K562 (cell line): ENCODE data around the gene LTO1. TPM values are rescaled to one million over a fixed set of nuclear protein-coding genes. Genes with fewer than 3 reads are reported as not detected.

Experiments
- ATAC-seq: fragments of 200-7000 bp; cut with Tn5 transposase; 3 replicates; pipeline ENCODE4 v1.9.1; 2020; ENCODE audit warnings: moderate library complexity
- BruUV-seq: library from RNA; stranded (reverse); fragments of 400-500 nt; replicated peaks from 2 replicates; lab custom pipeline; 2021; lab: Mats Ljungman, UMichigan
- CTCF ChIA-PET: fragments of 300-600 bp; formaldehyde crosslinking; extraction: SDS; loops from one replicate; lab custom pipeline; 2021; ENCODE audit warnings: low intra/inter-chr PET ratio; lab: Yijun Ruan, JAX
- POLR2A ChIA-PET: fragments of 300-600, 350-650 bp; sonication (Branson Sonifier 250); formaldehyde crosslinking; extraction: SDS; loops from one replicate; lab custom pipeline; 2021; ENCODE audit warnings: antibody characterized with exemption, inconsistent platforms; lab: Yijun Ruan, JAX
- DNase-seq, 4 experiments: peaks; one replicate each; pipeline versions ENCODE4 v3.0.0 to v3.0.0-alpha.2; 2011 to 2018; ENCODE audit warnings: low spot score in 3 of 4, mixed read lengths in 3 of 4; ENCODE audit errors: extremely low read depth in 1 of 4
- FAIRE-seq: peaks from 2 replicates; lab custom pipeline; 2011; peaks lifted over from hg19 to GRCh38; lab: Jason Lieb, UNC
- H2AFZ ChIP-seq: 2 replicates; pipeline ENCODE4 v1.6.0; 2011; ENCODE audit warnings: low read depth, low read length, control low read depth, inconsistent platforms
- H3K27ac ChIP-seq: fragments of 200-600 bp; 3 replicates; pipeline ENCODE4 v1.8.0; 2011; ENCODE audit warnings: low read depth, mild to moderate bottlenecking, control low read depth, inconsistent platforms, low read length, moderate library complexity, mixed read lengths; ENCODE audit errors: extremely low read depth
- H3K27me3 ChIP-seq, 2 experiments: fragments of 300-600 bp in 1 of 2; 2 replicates in 1 of 2; 3 replicates in 1 of 2; pipeline versions ENCODE4 v1.6.0 to v1.8.0; 2011; ENCODE audit warnings: inconsistent platforms in 2 of 2, low read length in 2 of 2, mild to moderate bottlenecking in 1 of 2, mixed read lengths in 1 of 2, moderate library complexity in 1 of 2; ENCODE audit not compliant: control insufficient read depth in 2 of 2, insufficient read depth in 2 of 2
- H3K36me3 ChIP-seq: fragments of 300-600 bp; 3 replicates; pipeline ENCODE4 v1.8.0; 2011; ENCODE audit warnings: mild to moderate bottlenecking, low read length, inconsistent platforms; ENCODE audit not compliant: control insufficient read depth, insufficient read depth
- H3K4me1 ChIP-seq, 2 experiments: fragments of 200-600 bp in 1 of 2; replicated peaks in 1 of 2; 2 replicates in 1 of 2; 3 replicates in 1 of 2; pipeline versions ENCODE4 v1.5.1 to v1.8.0; 2011; ENCODE audit warnings: inconsistent platforms in 2 of 2, low read length in 2 of 2, mild to moderate bottlenecking in 1 of 2, mixed read lengths in 1 of 2, moderate library complexity in 1 of 2; ENCODE audit not compliant: control insufficient read depth in 2 of 2, insufficient read depth in 2 of 2
- H3K4me2 ChIP-seq: 2 replicates; pipeline ENCODE4 v1.6.1; 2011; ENCODE audit warnings: low read length, control low read depth, inconsistent platforms, mixed read lengths; ENCODE audit not compliant: insufficient read depth
- H3K4me3 ChIP-seq: fragments of 200-600 bp; sonication (generic), shearing (Covaris generic); 2 replicates; pipeline ENCODE4 v1.5.1; 2016; ENCODE audit warnings: control low read depth, inconsistent platforms
- H3K79me2 ChIP-seq: fragments of 200-600 bp; 3 replicates; pipeline ENCODE4 v1.8.0; 2011; ENCODE audit warnings: low read length, inconsistent platforms; ENCODE audit not compliant: control insufficient read depth, insufficient read depth
- H3K9ac ChIP-seq, 2 experiments: 2 replicates each; pipeline versions ENCODE4 v1.6.0 to v1.6.1; 2011; ENCODE audit warnings: low read depth in 2 of 2, low read length in 2 of 2, control low read depth in 1 of 2, inconsistent platforms in 1 of 2, mild to moderate bottlenecking in 1 of 2, mixed read lengths in 1 of 2; ENCODE audit not compliant: insufficient read depth in 1 of 2
- H3K9me1 ChIP-seq: one replicate; pipeline ENCODE4 v1.6.0; 2011; ENCODE audit warnings: inconsistent platforms, mild to moderate bottlenecking, low read length, moderate library complexity; ENCODE audit not compliant: control insufficient read depth, insufficient read depth
- H3K9me3 ChIP-seq: replicated peaks from 2 replicates; pipeline ENCODE4 v1.5.1; 2011; ENCODE audit warnings: low read depth, low read length, inconsistent platforms; ENCODE audit not compliant: control insufficient read depth, insufficient read depth
- H4K20me1 ChIP-seq: replicated peaks from 2 replicates; pipeline ENCODE4 v1.6.1; 2011; ENCODE audit warnings: low read length, inconsistent platforms, mixed read lengths; ENCODE audit not compliant: control insufficient read depth, insufficient read depth
- CREM ChIP-seq: IDR thresholded peaks from 2 replicates; pipeline ENCODE4 v1.6.1; 2014; ENCODE audit warnings: antibody characterized with exemption, low read depth
- GABPB1 ChIP-seq: sonication (generic); formaldehyde crosslinking; IDR thresholded peaks from 2 replicates; pipeline ENCODE4 v1.8.0; 2022; ENCODE audit warnings: mild to moderate bottlenecking, missing genetic modification reagents
- MAX ChIP-seq: sonication (generic); formaldehyde crosslinking; IDR thresholded peaks from 2 replicates; pipeline ENCODE4 v1.9.0; 2022; ENCODE audit warnings: mild to moderate bottlenecking, missing genetic modification reagents
- NCOA1 ChIP-seq: fragments of 450-650 bp; IDR thresholded peaks from 2 replicates; pipeline ENCODE4 v1.6.1; 2016; ENCODE audit warnings: low read depth
- NONO ChIP-seq, 2 experiments: fragments of 200-400 bp in 1 of 2; fragments of 450-650 bp in 1 of 2; formaldehyde crosslinking in 1 of 2; IDR thresholded peaks; 2 replicates each; pipeline ENCODE4 v1.6.1; 2017; ENCODE audit warnings: low read depth in 2 of 2, mild to moderate bottlenecking in 2 of 2, moderate library complexity in 2 of 2, low read length in 1 of 2
- POLR2G ChIP-seq: fragments of 200-400 bp; formaldehyde crosslinking; IDR thresholded peaks from 2 replicates; pipeline ENCODE4 v1.6.1; 2017; ENCODE audit warnings: low read depth, mild to moderate bottlenecking, antibody characterized with exemption, low read length, moderate library complexity
- RBFOX2 ChIP-seq: fragments of 200-400 bp; formaldehyde crosslinking; IDR thresholded peaks from 2 replicates; pipeline ENCODE4 v1.6.1; 2017; ENCODE audit warnings: low read depth, mild to moderate bottlenecking, low read length, moderate library complexity
- TFE3 ChIP-seq: fragments of 450-650 bp; formaldehyde crosslinking; IDR thresholded peaks from 2 replicates; pipeline ENCODE4 v1.4.0; 2020; ENCODE audit warnings: mild to moderate bottlenecking, mixed read lengths
- XRCC3 ChIP-seq: fragments of 450-650 bp; IDR thresholded peaks from 2 replicates; pipeline ENCODE4 v1.6.1; 2017; ENCODE audit warnings: mild to moderate bottlenecking, moderate library complexity
- ZKSCAN8 ChIP-seq: fragments of 200-800 bp; sonication (Bioruptor generic); IDR thresholded peaks from 2 replicates; pipeline ENCODE4 v1.6.1; 2016; ENCODE audit warnings: missing genetic modification characterization, missing compliant biosample characterization
- ZNF224 ChIP-seq: sonication (generic); formaldehyde crosslinking; IDR thresholded peaks from 2 replicates; pipeline ENCODE4 v1.8.0; 2022; ENCODE audit warnings: mild to moderate bottlenecking, missing genetic modification reagents
- ZNF263 ChIP-seq: sonication (generic); formaldehyde crosslinking; IDR thresholded peaks from 2 replicates; pipeline ENCODE4 v1.8.0; 2022; ENCODE audit warnings: mild to moderate bottlenecking, missing genetic modification reagents, borderline replicate concordance
- ZNF274 ChIP-seq: IDR thresholded peaks from 2 replicates; pipeline ENCODE4 v1.6.1; 2011; ENCODE audit warnings: low read depth, mild to moderate bottlenecking, low read length, moderate library complexity, borderline replicate concordance
- WGBS: fragments of 100-300 bp; shearing (Covaris generic); methylation state at CpG from one replicate; pipeline ENCODE4 v1.1.6; 2016; ENCODE audit warnings: low coverage, mixed read lengths; ENCODE audit not compliant: insufficient coverage; ENCODE audit errors: missing lambda C conversion rate; 5-methylcytosine and 5-hydroxymethylcytosine counted together
- in situ Hi-C: fragments of 300-500 bp; cut with MboI; formaldehyde crosslinking; loops from 4 replicates; pipeline ENCODE4 v1.15.0; 2018; ENCODE audit warnings: inconsistent platforms, mixed read lengths
- intact Hi-C: fragments of 100-400 bp; cut with micrococcal nuclease; formaldehyde crosslinking; loops from 2 replicates; pipeline ENCODE4 v1.14.2; 2022
- polyA plus RNA-seq, 8 experiments: library from polyadenylated mRNA; depleted of rRNA in 4 of 8; stranded (reverse) in 5 of 8; unstranded in 3 of 8; fragments of >200 nt; fragmentation: Nextera tagmentation in 2 of 8; fragmentation: Illumina TruSeq in 1 of 8; extraction: Ambion mirVana in 2 of 8; extraction: Trizol in 1 of 8; gene quantifications; 2 replicates each; pipeline versions ENCODE4 v1.2.1 to v1.2.3, GENCODE V29; 2011 to 2014; ENCODE audit warnings: inconsistent platforms in 1 of 8, missing spikeins in 1 of 8
- total RNA-seq, 7 experiments: library from RNA; depleted of rRNA in 6 of 7; stranded (reverse); fragments of >200 nt in 6 of 7; fragmentation: Illumina TruSeq in 2 of 7; extraction: Trizol in 2 of 7; gene quantifications; 2 replicates each; pipeline versions ENCODE4 v1.2.1 to v1.2.3, GENCODE V29; 2011 to 2021; ENCODE audit warnings: low replicate concordance in 1 of 7
- TF ChIP-seq, protein P1 (sequence below): fragments of 450-650 bp; formaldehyde crosslinking; IDR thresholded peaks from 2 replicates; pipeline ENCODE4 v1.4.0; 2022; ENCODE audit warnings: missing genetic modification characterization
- TF ChIP-seq, protein P2 (sequence below), 3 experiments: IDR thresholded peaks in 2 of 3; conservative IDR thresholded peaks in 1 of 3; 2 replicates each; pipeline ENCODE4 v1.5.1; 2011 to 2012; ENCODE audit warnings: low read length in 3 of 3, mild to moderate bottlenecking in 3 of 3, control low read depth in 2 of 3, improper control_type of control experiment in 1 of 3, inconsistent platforms in 1 of 3, low read depth in 1 of 3, mixed read lengths in 1 of 3, moderate library complexity in 1 of 3; ENCODE audit not compliant: insufficient read depth in 2 of 3

LTO1 gene
- total and polyA plus RNA-seq, 9 of the 15 experiments (the other 6 are each of a cell fraction or from before 2014, with no cell fraction given), result 2.6 to 43.4 (median 19.1) TPM

DNA sequence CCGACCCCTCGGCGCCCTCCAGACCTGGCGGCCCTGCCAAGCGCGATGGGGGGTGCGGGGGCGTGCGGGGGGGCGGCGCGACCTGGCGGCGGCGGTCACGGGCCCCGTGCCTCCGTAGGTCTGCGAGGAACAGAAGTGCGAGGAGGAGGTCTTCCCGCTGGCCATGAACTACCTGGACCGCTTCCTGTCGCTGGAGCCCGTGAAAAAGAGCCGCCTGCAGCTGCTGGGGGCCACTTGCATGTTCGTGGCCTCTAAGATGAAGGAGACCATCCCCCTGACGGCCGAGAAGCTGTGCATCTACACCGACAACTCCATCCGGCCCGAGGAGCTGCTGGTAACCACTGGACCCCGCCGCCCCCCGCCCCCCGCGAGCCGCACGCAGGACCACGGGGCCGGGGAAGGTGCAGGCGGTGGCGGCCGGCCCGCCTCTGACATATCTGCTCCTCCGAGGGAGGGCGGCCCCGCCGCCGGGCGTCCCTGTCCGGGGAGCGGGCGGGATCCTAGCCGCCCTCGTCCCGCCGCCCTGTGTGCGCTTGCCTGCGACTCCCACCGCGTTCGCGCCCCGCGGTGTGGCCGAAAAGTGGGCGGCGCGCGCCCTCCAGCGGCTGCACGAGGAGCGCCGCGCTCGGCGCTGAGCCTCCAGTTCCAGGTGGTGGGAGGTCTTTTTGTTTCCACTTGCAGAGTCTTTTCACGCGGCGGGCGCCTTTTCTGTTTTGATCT is 32.1 kb downstream of the LTO1 start:
- peaks cover 4% of the 10 kb centered on the region; the same call in 1 of the 3 replicates for H3K79me2 ChIP-seq
- TF ChIP-seq MAX (peak; percentile 78), ZNF263 (CRISPR knock-in tag) (peak; percentile 66), NCOA1 (no peak), CREM (peak; percentile 54; the same call in 1 of the 2 replicates), POLR2G (peak; percentile 40; the same call in 1 of the 2 replicates), RBFOX2 (0 out of 2 replicates have a peak, but pooled peaks have one; percentile 45), NONO (IDR thresholded peaks at IDR 0.05; ENCODE audit: low read depth in 2 of 2, low read length in 1 of 2) (peak in 1 of 2 experiments; percentile 49; a peak in 1 of 4 replicates), ZNF274 (no peak), XRCC3 (no peak), ZNF224 (no peak), TFE3 (CRISPR knock-in tag) (no peak), GABPB1 (CRISPR knock-in tag) (peak; percentile 58; the same call in 1 of the 2 replicates), ZKSCAN8 (CRISPR knock-in tag) (no peak)
- TF ChIP-seq, protein P1, sequence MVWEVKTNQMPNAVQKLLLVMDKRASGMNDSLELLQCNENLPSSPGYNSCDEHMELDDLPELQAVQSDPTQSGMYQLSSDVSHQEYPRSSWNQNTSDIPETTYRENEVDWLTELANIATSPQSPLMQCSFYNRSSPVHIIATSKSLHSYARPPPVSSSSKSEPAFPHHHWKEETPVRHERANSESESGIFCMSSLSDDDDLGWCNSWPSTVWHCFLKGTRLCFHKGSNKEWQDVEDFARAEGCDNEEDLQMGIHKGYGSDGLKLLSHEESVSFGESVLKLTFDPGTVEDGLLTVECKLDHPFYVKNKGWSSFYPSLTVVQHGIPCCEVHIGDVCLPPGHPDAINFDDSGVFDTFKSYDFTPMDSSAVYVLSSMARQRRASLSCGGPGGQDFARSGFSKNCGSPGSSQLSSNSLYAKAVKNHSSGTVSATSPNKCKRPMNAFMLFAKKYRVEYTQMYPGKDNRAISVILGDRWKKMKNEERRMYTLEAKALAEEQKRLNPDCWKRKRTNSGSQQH (CRISPR knock-in tag), result no peak
- TF ChIP-seq, protein P2, sequence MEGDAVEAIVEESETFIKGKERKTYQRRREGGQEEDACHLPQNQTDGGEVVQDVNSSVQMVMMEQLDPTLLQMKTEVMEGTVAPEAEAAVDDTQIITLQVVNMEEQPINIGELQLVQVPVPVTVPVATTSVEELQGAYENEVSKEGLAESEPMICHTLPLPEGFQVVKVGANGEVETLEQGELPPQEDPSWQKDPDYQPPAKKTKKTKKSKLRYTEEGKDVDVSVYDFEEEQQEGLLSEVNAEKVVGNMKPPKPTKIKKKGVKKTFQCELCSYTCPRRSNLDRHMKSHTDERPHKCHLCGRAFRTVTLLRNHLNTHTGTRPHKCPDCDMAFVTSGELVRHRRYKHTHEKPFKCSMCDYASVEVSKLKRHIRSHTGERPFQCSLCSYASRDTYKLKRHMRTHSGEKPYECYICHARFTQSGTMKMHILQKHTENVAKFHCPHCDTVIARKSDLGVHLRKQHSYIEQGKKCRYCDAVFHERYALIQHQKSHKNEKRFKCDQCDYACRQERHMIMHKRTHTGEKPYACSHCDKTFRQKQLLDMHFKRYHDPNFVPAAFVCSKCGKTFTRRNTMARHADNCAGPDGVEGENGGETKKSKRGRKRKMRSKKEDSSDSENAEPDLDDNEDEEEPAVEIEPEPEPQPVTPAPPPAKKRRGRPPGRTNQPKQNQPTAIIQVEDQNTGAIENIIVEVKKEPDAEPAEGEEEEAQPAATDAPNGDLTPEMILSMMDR (IDR thresholded peaks at IDR 0.05 in 2 of 3, conservative IDR thresholded peaks at IDR 0.05 in 1 of 3; ENCODE audit: insufficient read depth in 2 of 3, low read depth in 1 of 3, low read length in 3 of 3), result peak; percentile 90 to 94 (median 92)

More for the DNA sequence above, 32.1 kb downstream of the LTO1 start:
- POLR2A ChIA-PET, result interaction anchor here (1.0 to 1.4 kb wide), 2 partner anchors 32 to 349 kb away, joined by 4 to 6 read pairs; partner anchors contain the start of genes LTO1 and MYEOV
- WGBS, result under 1% methylated on average over 37 of the region's 81 CpGs
- peaks cover 8 to 80% of the 10 kb centered on the region in 2 experiments; a peak in 4 of 5 replicates for H3K4me1 ChIP-seq
- peaks cover 9 to 13% of the 10 kb centered on the region in 2 experiments for H3K27me3 ChIP-seq
- H4K20me1 ChIP-seq, result no peaks in the 10 kb centered on the region; the same call in none of the 2 replicates
- peak; percentile 81 to 88 (median 84) for DNase-seq
- peak overlapping the region; percentile 78 for H3K4me2 ChIP-seq
- peak; percentile 88 for ATAC-seq
- peak overlapping the region; percentile 66; the same call in 1 of the 3 replicates for H3K27ac ChIP-seq
- no peaks in the 10 kb centered on the region for H3K9me3 ChIP-seq
- in situ Hi-C loops (loop anchor here (5.0 kb wide), 3 partner anchors 196 to 536 kb away; partner anchors contain the start of gene MYEOV), intact Hi-C loops (loop anchor here (2.0 to 10.0 kb wide), 6 partner anchors 201 to 1008 kb away; no protein-coding TSS in a partner anchor)
- peak overlapping the region; percentile 54 for H3K4me3 ChIP-seq
- no peaks in the 10 kb centered on the region for H3K36me3 ChIP-seq
- peak; percentile 79 for FAIRE-seq
- H3K9me1 ChIP-seq, result peaks cover 3% of the 10 kb centered on the region
- BruUV-seq, result no TSS peak
- H2AFZ ChIP-seq, result peak overlapping the region; percentile 63; the same call in 1 of the 2 replicates
- H3K9ac ChIP-seq, result peak overlapping the region; percentile 63 to 87; a peak in 3 of 4 replicates
- CTCF ChIA-PET, result interaction anchor here (1.0 to 3.4 kb wide), 4 partner anchors 198 to 541 kb away, joined by 3 to 43 read pairs (median 7); no protein-coding TSS in a partner anchor
